DND-41 (cell line): ENCODE data around the gene MND1.
A peak's percentile ranks its signal among the peaks of the same experiment; 100 is the strongest.

ENCODE experiments used
- ATAC-seq: fragments of 200-7000 bp; cut with Tn5 transposase; 3 replicates; pipeline ENCODE4 v1.9.1; 2021; ENCODE audit warnings: low read depth; ENCODE audit not compliant: insufficient read depth
- DNase-seq: peaks from one replicate; pipeline ENCODE4 v3.0.0-alpha.2; 2020
- H2AFZ ChIP-seq: 2 replicates; pipeline ENCODE4 v1.6.0; 2012; ENCODE audit warnings: low read depth, low read length
- H3K27ac ChIP-seq: 2 replicates; pipeline ENCODE4 v1.5.1; 2012; ENCODE audit warnings: low read length, inconsistent platforms
- H3K27me3 ChIP-seq: fragments of 200-600 bp; sonication (generic); 2 replicates; pipeline ENCODE4 v1.6.0; 2012; ENCODE audit warnings: low read length, mild to moderate bottlenecking, inconsistent platforms; ENCODE audit not compliant: insufficient read depth, poor library complexity
- H3K36me3 ChIP-seq: 2 replicates; pipeline ENCODE4 v1.5.1; 2012; ENCODE audit warnings: low read length, inconsistent platforms; ENCODE audit not compliant: insufficient read depth
- H3K4me1 ChIP-seq: 2 replicates; pipeline ENCODE4 v1.5.1; 2012; ENCODE audit warnings: mild to moderate bottlenecking, low read length; ENCODE audit not compliant: insufficient read depth
- H3K4me2 ChIP-seq: 2 replicates; pipeline ENCODE4 v1.6.0; 2012; ENCODE audit warnings: mild to moderate bottlenecking, moderate library complexity, low read length, inconsistent platforms; ENCODE audit not compliant: insufficient read depth
- H3K4me3 ChIP-seq, 2 experiments: fragments of 200-600 bp in 1 of 2; shearing (Covaris generic) in 1 of 2; 2 replicates each; pipeline ENCODE4 v1.5.1; 2012 to 2016; ENCODE audit warnings: inconsistent platforms in 2 of 2, low read length in 2 of 2, mild to moderate bottlenecking in 2 of 2, low read depth in 1 of 2, moderate library complexity in 1 of 2
- H3K79me2 ChIP-seq: 2 replicates; pipeline ENCODE4 v1.6.0; 2012; ENCODE audit warnings: low read length, inconsistent platforms; ENCODE audit not compliant: insufficient read depth
- H3K9ac ChIP-seq: 2 replicates; pipeline ENCODE4 v1.6.0; 2012; ENCODE audit warnings: low read depth, mild to moderate bottlenecking, inconsistent platforms, low read length, moderate library complexity
- H3K9me3 ChIP-seq: 2 replicates; pipeline ENCODE4 v1.5.1; 2012; ENCODE audit warnings: low read length, moderate library complexity, mild to moderate bottlenecking, inconsistent platforms; ENCODE audit not compliant: insufficient read depth, severe bottlenecking
- H4K20me1 ChIP-seq: 2 replicates; pipeline ENCODE4 v1.6.0; 2012; ENCODE audit warnings: low read length; ENCODE audit not compliant: insufficient read depth
- CTCF ChIP-seq: IDR thresholded peaks from 2 replicates; pipeline ENCODE4 v1.5.1; 2012; ENCODE audit warnings: borderline replicate concordance, low read length, moderate library complexity, mild to moderate bottlenecking; ENCODE audit not compliant: poor library complexity, severe bottlenecking; ENCODE audit errors: extremely low read depth
- EZH2 ChIP-seq: IDR thresholded peaks from 3 replicates; pipeline ENCODE4 v1.6.1; 2012; ENCODE audit warnings: borderline replicate concordance, low read depth, mild to moderate bottlenecking, moderate library complexity, low read length, inconsistent platforms; ENCODE audit not compliant: severe bottlenecking

The MND1 gene

GRCh38 chr4:153420361-153420760, 75.9 kb downstream of the MND1 start:
- peaks cover 28% of the 10 kb centered on the region for H3K4me1 ChIP-seq
- H3K79me2 ChIP-seq, result peaks cover 5% of the 10 kb centered on the region
- TF ChIP-seq EZH2, result no peak
- TF ChIP-seq CTCF, result no peak
- H3K4me3 ChIP-seq, result no peak overlapping the region
- H3K27ac ChIP-seq, result no peak overlapping the region; the same call in 1 of the 2 replicates
- H3K36me3 ChIP-seq, result peaks cover 8% of the 10 kb centered on the region
- no peak overlapping the region for H3K4me2 ChIP-seq
- no peak for ATAC-seq
- no peak overlapping the region for H3K9ac ChIP-seq
- H2AFZ ChIP-seq, result no peak overlapping the region
- DNase-seq, result no peak
- no peaks in the 10 kb centered on the region for H4K20me1 ChIP-seq
- H3K9me3 ChIP-seq, result no peaks in the 10 kb centered on the region
- H3K27me3 ChIP-seq, result no peaks in the 10 kb centered on the region

GRCh38 chr4:153421941-153422340, 77.5 kb downstream of the MND1 start:
- H3K27ac ChIP-seq, result no peak overlapping the region; the same call in 1 of the 2 replicates
- peaks cover 44% of the 10 kb centered on the region for H3K4me1 ChIP-seq
- H4K20me1 ChIP-seq, result no peaks in the 10 kb centered on the region
- no peak overlapping the region for H3K9ac ChIP-seq
- H2AFZ ChIP-seq, result no peak overlapping the region
- no peak overlapping the region for H3K4me3 ChIP-seq
- H3K4me2 ChIP-seq, result no peak overlapping the region
- peaks cover 5% of the 10 kb centered on the region for H3K79me2 ChIP-seq
- H3K27me3 ChIP-seq, result no peaks in the 10 kb centered on the region
- no peaks in the 10 kb centered on the region for H3K36me3 ChIP-seq
- TF ChIP-seq CTCF, result no peak
- TF ChIP-seq EZH2, result no peak
- H3K9me3 ChIP-seq, result no peaks in the 10 kb centered on the region
- ATAC-seq (no peak), DNase-seq (no peak)

GRCh38 chr4:153426207-153426885, 81.9 kb downstream of the MND1 start:
- Histone ChIP-seq H3K79me2 (peaks cover 37% of the 10 kb centered on the region), H3K4me2 (peak overlapping the region; percentile 46), H4K20me1 (no peaks in the 10 kb centered on the region), H3K27ac (peak overlapping the region; percentile 89), H3K9me3 (no peaks in the 10 kb centered on the region), H3K9ac (peak overlapping the region; percentile 49), H3K36me3 (peaks cover 6% of the 10 kb centered on the region; the same call in 1 of the 2 replicates), H2AFZ (no peak overlapping the region), H3K27me3 (no peaks in the 10 kb centered on the region), H3K4me1 (peaks cover 79% of the 10 kb centered on the region), H3K4me3 (peak overlapping the region in 1 of 2 experiments; percentile 19; a peak in 1 of 4 replicates)
- DNase-seq, result peak; percentile 35
- no peak for TF ChIP-seq CTCF
- ATAC-seq, result peak; percentile 86
